Endothelial cell of umbilical vein (primary cell): ENCODE data around the gene SLC1A3. TPM values are rescaled to one million over a fixed set of nuclear protein-coding genes. Genes with fewer than 3 reads are reported as not detected.

Experiments used
- BruUV-seq: library from RNA; stranded (reverse); fragments of 400-500 nt; replicated peaks from 2 replicates; lab custom pipeline; 2021; lab: Mats Ljungman, UMichigan
- CTCF ChIA-PET: fragments of 300-600, 350-600 bp; sonication (Branson Sonifier 250); formaldehyde crosslinking; loops from one replicate; lab custom pipeline; 2021; ENCODE audit warnings: antibody characterized with exemption, inconsistent platforms; lab: Charles Lee
- POLR2A ChIA-PET: fragments of 300-600, 350-600 bp; sonication (Branson Sonifier 250); formaldehyde crosslinking; loops from one replicate; lab custom pipeline; 2021; ENCODE audit warnings: antibody characterized with exemption, inconsistent platforms; lab: Charles Lee
- DNase-seq: peaks from one replicate; pipeline ENCODE4 v3.0.0-alpha.2; 2011; ENCODE audit warnings: low read depth, low spot score
- FAIRE-seq: peaks from 2 replicates; lab custom pipeline; 2011; peaks lifted over from hg19 to GRCh38; lab: Jason Lieb, UNC
- H2AFZ ChIP-seq: 2 replicates; pipeline ENCODE4 v1.6.0; 2012; ENCODE audit warnings: low read depth, low read length, control low read depth, inconsistent platforms
- H3K27ac ChIP-seq: 2 replicates; pipeline ENCODE4 v1.5.1; 2011; ENCODE audit warnings: low read depth, mild to moderate bottlenecking, control low read depth, low read length, moderate library complexity; ENCODE audit not compliant: insufficient read depth
- H3K27me3 ChIP-seq, 2 experiments: 2 replicates each; pipeline versions ENCODE4 v1.6.0 to v1.6.1; 2011; ENCODE audit warnings: low read length in 2 of 2, mixed read lengths in 1 of 2; ENCODE audit not compliant: control insufficient read depth in 2 of 2, insufficient read depth in 2 of 2
- H3K36me3 ChIP-seq, 2 experiments: 2 replicates in 1 of 2; 3 replicates in 1 of 2; pipeline ENCODE4 v1.5.1; 2011; ENCODE audit warnings: low read length in 2 of 2, mild to moderate bottlenecking in 1 of 2, moderate library complexity in 1 of 2; ENCODE audit not compliant: control insufficient read depth in 2 of 2, insufficient read depth in 2 of 2; ENCODE audit errors: extremely low read depth in 1 of 2
- H3K4me1 ChIP-seq: 3 replicates; pipeline ENCODE4 v1.5.1; 2011; ENCODE audit warnings: mild to moderate bottlenecking, low read length; ENCODE audit not compliant: control insufficient read depth, insufficient read depth; ENCODE audit errors: extremely low read depth
- H3K4me2 ChIP-seq: 2 replicates; pipeline ENCODE4 v1.6.1; 2011; ENCODE audit warnings: low read length, control low read depth, mixed read lengths; ENCODE audit not compliant: insufficient read depth
- H3K4me3 ChIP-seq, 3 experiments: fragments of 200-600 bp in 1 of 3; sonication (generic), shearing (Covaris generic) in 1 of 3; replicated peaks in 1 of 3; 2 replicates each; pipeline ENCODE4 v1.5.1; 2011 to 2016; ENCODE audit warnings: control low read depth in 3 of 3, low read length in 3 of 3, mild to moderate bottlenecking in 2 of 3, inconsistent platforms in 1 of 3, low read depth in 1 of 3, moderate library complexity in 1 of 3; ENCODE audit not compliant: insufficient read depth in 1 of 3
- H3K79me2 ChIP-seq: 2 replicates; pipeline ENCODE4 v1.6.0; 2012; ENCODE audit warnings: low read length, inconsistent platforms; ENCODE audit not compliant: control insufficient read depth, insufficient read depth
- H3K9ac ChIP-seq: replicated peaks from 2 replicates; pipeline ENCODE3; 2011; ENCODE audit warnings: low read length, control low read depth; ENCODE audit not compliant: insufficient read depth; ENCODE audit errors: extremely low read depth
- H3K9me1 ChIP-seq: replicated peaks from 3 replicates; pipeline ENCODE4 v1.6.0; 2011; ENCODE audit warnings: mild to moderate bottlenecking, low read length; ENCODE audit not compliant: control insufficient read depth, insufficient read depth; ENCODE audit errors: extremely low read depth
- H3K9me3 ChIP-seq: replicated peaks from 2 replicates; pipeline ENCODE4 v1.5.1; 2012; ENCODE audit warnings: low read length, inconsistent platforms; ENCODE audit not compliant: control insufficient read depth, insufficient read depth
- H4K20me1 ChIP-seq: replicated peaks from 2 replicates; pipeline ENCODE3; 2011; ENCODE audit warnings: mild to moderate bottlenecking, low read length; ENCODE audit not compliant: control insufficient read depth, insufficient read depth; ENCODE audit errors: extremely low read depth
- EZH2 ChIP-seq: IDR thresholded peaks from 2 replicates; pipeline ENCODE4 v1.6.1; 2012; ENCODE audit warnings: borderline replicate concordance, low read depth, mild to moderate bottlenecking, moderate library complexity, low read length, inconsistent platforms; ENCODE audit not compliant: severe bottlenecking
- FOS ChIP-seq: IDR thresholded peaks from 2 replicates; pipeline ENCODE4 v1.6.1; 2011; ENCODE audit warnings: mild to moderate bottlenecking, low read length, moderate library complexity, borderline replicate concordance; ENCODE audit not compliant: insufficient read depth
- GATA2 ChIP-seq: IDR thresholded peaks from 2 replicates; pipeline ENCODE4 v1.7.0; 2011; ENCODE audit warnings: low read depth, mild to moderate bottlenecking, moderate library complexity, mixed read lengths, low read length; ENCODE audit not compliant: insufficient read length, insufficient read depth
- JUN ChIP-seq: IDR thresholded peaks from 2 replicates; pipeline ENCODE4 v1.6.1; 2011; ENCODE audit warnings: borderline replicate concordance, low read depth; ENCODE audit not compliant: insufficient read length, insufficient read depth
- MYC ChIP-seq: IDR thresholded peaks from one replicate; pipeline ENCODE4 v1.6.1; 2011; ENCODE audit warnings: mild to moderate bottlenecking, low read depth, low read length
- POLR2A ChIP-seq: IDR thresholded peaks from 2 replicates; pipeline ENCODE4 v1.6.1; 2012; ENCODE audit warnings: low read depth, mild to moderate bottlenecking, control low read depth, low read length
- POLR2AphosphoS5 ChIP-seq: IDR thresholded peaks from 2 replicates; pipeline ENCODE4 v1.6.1; 2012; ENCODE audit warnings: low read depth, mild to moderate bottlenecking, control low read depth, low read length, moderate library complexity; ENCODE audit not compliant: insufficient read depth
- dilution Hi-C: fragments of 300-500 bp; cut with MboI; formaldehyde crosslinking; loops from one replicate; pipeline ENCODE4 v1.15.0; 2019; ENCODE audit warnings: low sequenced_read_pairs; ENCODE audit not compliant: extremely low pct_ligation_motif_present
- intact Hi-C: fragments of 100-400 bp; cut with micrococcal nuclease; formaldehyde crosslinking; loops from one replicate; pipeline ENCODE4 v1.10.0; 2022
- polyA plus RNA-seq, 4 experiments: library from polyadenylated mRNA; depleted of rRNA in 3 of 4; stranded (reverse) in 3 of 4; unstranded in 1 of 4; fragments of >200 nt; gene quantifications; 2 replicates each; pipeline versions ENCODE4 v1.2.1 to v1.2.3, GENCODE V29; 2011 to 2012; ENCODE audit warnings: missing spikeins in 1 of 4
- total RNA-seq: library from RNA; stranded (reverse); gene quantifications from 2 replicates; pipeline ENCODE4 v1.2.3, GENCODE V29; 2021
- TF ChIP-seq, protein P1 (sequence below), 2 donors: IDR thresholded peaks; 1 replicate in 1 of 2; 2 replicates in 1 of 2; pipeline ENCODE4 v1.5.1; 2011; ENCODE audit warnings: low read length in 2 of 2, mild to moderate bottlenecking in 2 of 2, moderate library complexity in 2 of 2, control low read depth in 1 of 2, inconsistent platforms in 1 of 2, low read depth in 1 of 2; ENCODE audit not compliant: insufficient read depth in 1 of 2; ENCODE audit errors: extremely low read depth in 1 of 2
- TF ChIP-seq, protein P2 (sequence below): IDR thresholded peaks from 2 replicates; pipeline ENCODE4 v1.6.1; 2011; ENCODE audit not compliant: insufficient read depth, insufficient read length

The SLC1A3 gene
- total and polyA plus RNA-seq, 2 donors (not counting 3 experiments of a cell fraction or from before 2014, with no cell fraction given), result 0.36 TPM; not detected in 1

DNA sequence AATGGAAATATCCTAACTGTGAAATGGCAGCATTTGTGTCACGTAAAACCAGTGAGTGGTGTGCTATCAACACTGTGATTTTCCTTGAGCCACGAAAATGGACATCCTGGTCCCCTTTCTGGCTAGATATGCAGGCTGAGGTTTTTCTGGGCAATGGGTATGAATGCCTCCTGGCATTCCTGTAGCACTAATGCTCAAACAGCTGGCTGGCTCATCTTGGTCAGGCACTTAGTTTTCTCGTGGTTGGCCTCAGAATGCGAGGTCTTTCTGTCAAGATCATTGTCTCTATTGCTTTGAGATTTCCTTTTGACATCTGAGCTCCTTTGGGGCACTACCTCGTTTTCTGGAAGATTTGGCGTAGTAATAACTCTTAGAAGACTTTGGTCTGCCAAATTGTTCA is 15.6 kb downstream of the SLC1A3 start:
- FAIRE-seq (no peak), DNase-seq (no peak)
- H3K27me3 ChIP-seq, result no peaks in the 10 kb centered on the region
- H3K9me3 ChIP-seq, result no peaks in the 10 kb centered on the region
- ChIA-PET CTCF (no interaction called here), POLR2A (no interaction called here)
- TF ChIP-seq, protein P1, sequence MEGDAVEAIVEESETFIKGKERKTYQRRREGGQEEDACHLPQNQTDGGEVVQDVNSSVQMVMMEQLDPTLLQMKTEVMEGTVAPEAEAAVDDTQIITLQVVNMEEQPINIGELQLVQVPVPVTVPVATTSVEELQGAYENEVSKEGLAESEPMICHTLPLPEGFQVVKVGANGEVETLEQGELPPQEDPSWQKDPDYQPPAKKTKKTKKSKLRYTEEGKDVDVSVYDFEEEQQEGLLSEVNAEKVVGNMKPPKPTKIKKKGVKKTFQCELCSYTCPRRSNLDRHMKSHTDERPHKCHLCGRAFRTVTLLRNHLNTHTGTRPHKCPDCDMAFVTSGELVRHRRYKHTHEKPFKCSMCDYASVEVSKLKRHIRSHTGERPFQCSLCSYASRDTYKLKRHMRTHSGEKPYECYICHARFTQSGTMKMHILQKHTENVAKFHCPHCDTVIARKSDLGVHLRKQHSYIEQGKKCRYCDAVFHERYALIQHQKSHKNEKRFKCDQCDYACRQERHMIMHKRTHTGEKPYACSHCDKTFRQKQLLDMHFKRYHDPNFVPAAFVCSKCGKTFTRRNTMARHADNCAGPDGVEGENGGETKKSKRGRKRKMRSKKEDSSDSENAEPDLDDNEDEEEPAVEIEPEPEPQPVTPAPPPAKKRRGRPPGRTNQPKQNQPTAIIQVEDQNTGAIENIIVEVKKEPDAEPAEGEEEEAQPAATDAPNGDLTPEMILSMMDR (IDR thresholded peaks at IDR 0.05; ENCODE audit: extremely low read depth in 1 of 2, insufficient read depth in 1 of 2, low read depth in 1 of 2, low read length in 2 of 2), result no peak
- TF ChIP-seq JUN (no peak), FOS (no peak), POLR2AphosphoS5 (no peak)
- intact Hi-C loops (no loop called here), dilution Hi-C loops (no loop called here)
- H3K27ac ChIP-seq, result no peak overlapping the region
- no peaks in the 10 kb centered on the region for H3K9me1 ChIP-seq
- no peak overlapping the region for H2AFZ ChIP-seq
- no peak overlapping the region for H3K4me2 ChIP-seq
- no peaks in the 10 kb centered on the region for H3K36me3 ChIP-seq
- no peaks in the 10 kb centered on the region for H3K79me2 ChIP-seq
- H3K4me3 ChIP-seq, result no peak overlapping the region
- H3K4me1 ChIP-seq, result no peaks in the 10 kb centered on the region
- BruUV-seq, result no TSS peak
- no peaks in the 10 kb centered on the region for H4K20me1 ChIP-seq
- no peak overlapping the region for H3K9ac ChIP-seq

DNA sequence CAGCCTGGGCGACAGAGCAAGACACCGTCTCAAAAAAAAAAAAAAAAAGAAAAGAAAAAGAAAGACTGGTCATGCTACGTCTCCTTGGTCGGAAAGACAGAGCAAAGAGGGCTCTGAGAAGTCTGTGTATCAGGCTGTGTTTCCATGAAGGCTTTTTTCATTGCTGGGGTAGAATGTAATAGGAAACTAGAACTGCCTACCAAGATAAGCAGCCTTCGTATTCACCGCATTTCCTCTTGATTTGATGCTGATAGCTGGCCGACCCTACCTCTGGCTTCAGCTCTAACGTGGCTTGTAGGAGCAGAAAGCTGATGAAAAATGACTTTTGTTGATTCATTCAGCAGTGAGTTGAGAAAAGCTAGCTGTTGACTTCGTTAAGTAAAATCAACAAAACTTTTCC is 17.4 kb downstream of the SLC1A3 start:
- Histone ChIP-seq H3K9me1 (no peaks in the 10 kb centered on the region), H3K79me2 (no peaks in the 10 kb centered on the region), H3K9ac (no peak overlapping the region), H3K27me3 (no peaks in the 10 kb centered on the region), H3K4me1 (no peaks in the 10 kb centered on the region), H2AFZ (no peak overlapping the region), H3K9me3 (no peaks in the 10 kb centered on the region), H3K4me2 (no peak overlapping the region), H4K20me1 (no peaks in the 10 kb centered on the region), H3K36me3 (no peaks in the 10 kb centered on the region), H3K27ac (no peak overlapping the region), H3K4me3 (no peak overlapping the region)
- FAIRE-seq, result no peak
- BruUV-seq, result no TSS peak
- POLR2A ChIA-PET, result no interaction called here
- CTCF ChIA-PET, result interaction anchor here (0.8 kb wide), 1 partner anchor 173 kb away, joined by 3 read pairs; no protein-coding TSS in a partner anchor
- no peak for DNase-seq
- intact Hi-C loops, result no loop called here
- TF ChIP-seq JUN, result no peak
- TF ChIP-seq EZH2, result no peak
- TF ChIP-seq POLR2AphosphoS5, result no peak
- no peak for TF ChIP-seq FOS
- TF ChIP-seq GATA2, result no peak
- TF ChIP-seq POLR2A, result no peak
- TF ChIP-seq, protein P1 (IDR thresholded peaks at IDR 0.05; ENCODE audit: extremely low read depth in 1 of 2, insufficient read depth in 1 of 2, low read depth in 1 of 2, low read length in 2 of 2), result no peak
- TF ChIP-seq MYC, result no peak
- TF ChIP-seq, protein P2, sequence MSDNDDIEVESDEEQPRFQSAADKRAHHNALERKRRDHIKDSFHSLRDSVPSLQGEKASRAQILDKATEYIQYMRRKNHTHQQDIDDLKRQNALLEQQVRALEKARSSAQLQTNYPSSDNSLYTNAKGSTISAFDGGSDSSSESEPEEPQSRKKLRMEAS, result no peak
- dilution Hi-C loops, result no loop called here
